A673 (cell line): ENCODE data around the gene PIK3R6. TPM values are rescaled to one million over a fixed set of nuclear protein-coding genes. Genes with fewer than 3 reads are reported as not detected.

Experiments used
- BruUV-seq: library from RNA; stranded (reverse); fragments of 400-500 nt; replicated peaks from 2 replicates; lab custom pipeline; 2021; lab: Mats Ljungman, UMichigan
- CTCF ChIA-PET: fragments of 300-600 bp; sonication (Branson Sonifier 250); formaldehyde crosslinking; loops from one replicate; lab custom pipeline; 2022; ENCODE audit warnings: antibody characterized with exemption; lab: Charles Lee
- POLR2A ChIA-PET: fragments of 300-600 bp; sonication (Branson Sonifier 250); formaldehyde crosslinking; loops from one replicate; lab custom pipeline; 2022; ENCODE audit warnings: antibody characterized with exemption; ENCODE audit not compliant: low non-redundant PET; lab: Charles Lee
- DNase-seq: peaks from one replicate; pipeline ENCODE4 v3.0.0-alpha.2; 2015; ENCODE audit warnings: low spot score
- H3K27ac ChIP-seq: fragments of 200-600 bp; sonication (generic); 2 replicates; pipeline ENCODE4 v1.5.1; 2016; ENCODE audit warnings: mixed run types, low read depth, mild to moderate bottlenecking, mixed read lengths, antibody characterized with exemption, low read length; ENCODE audit not compliant: poor library complexity, severe bottlenecking
- H3K27me3 ChIP-seq: fragments of 200-600 bp; sonication (generic); replicated peaks from 2 replicates; pipeline ENCODE4 v1.6.1; 2017; ENCODE audit warnings: mixed run types, low read depth, mild to moderate bottlenecking, mixed read lengths, antibody characterized with exemption, low read length; ENCODE audit not compliant: insufficient read depth, poor library complexity
- H3K36me3 ChIP-seq: fragments of 200-600 bp; sonication (generic); 2 replicates; pipeline ENCODE4 v1.6.1; 2016; ENCODE audit warnings: mixed run types, mild to moderate bottlenecking, mixed read lengths, antibody characterized with exemption, low read length; ENCODE audit not compliant: insufficient read depth, poor library complexity, severe bottlenecking
- H3K4me1 ChIP-seq: fragments of 200-600 bp; sonication (generic); 2 replicates; pipeline ENCODE4 v1.6.1; 2017; ENCODE audit warnings: mixed run types, mild to moderate bottlenecking, mixed read lengths, antibody characterized with exemption, low read length; ENCODE audit not compliant: insufficient read depth, poor library complexity, severe bottlenecking
- H3K4me3 ChIP-seq: fragments of 200-600 bp; sonication (generic); 2 replicates; pipeline ENCODE4 v1.5.1; 2016; ENCODE audit warnings: low read depth, mixed run types, mild to moderate bottlenecking, mixed read lengths, low read length; ENCODE audit not compliant: poor library complexity, severe bottlenecking
- H3K9me3 ChIP-seq: fragments of 200-600 bp; sonication (generic); 2 replicates; pipeline ENCODE4 v1.6.1; 2016; ENCODE audit warnings: mixed run types, low read depth, mild to moderate bottlenecking, mixed read lengths, antibody characterized with exemption, low read length; ENCODE audit not compliant: poor library complexity, severe bottlenecking
- CTCF ChIP-seq: fragments of 300-800, 200-600 bp; sonication (generic); conservative IDR thresholded peaks from 2 replicates; pipeline ENCODE4 v1.5.1; 2017; ENCODE audit warnings: low read depth, mild to moderate bottlenecking, antibody characterized with exemption, low read length, moderate library complexity, mixed read lengths
- EZH2 ChIP-seq: fragments of 200-600 bp; sonication (generic); IDR thresholded peaks from 2 replicates; pipeline ENCODE4 v1.6.1; 2017; ENCODE audit warnings: borderline replicate concordance, low read depth, mild to moderate bottlenecking, mixed read lengths, antibody characterized with exemption, low read length; ENCODE audit not compliant: poor library complexity, severe bottlenecking
- intact Hi-C: fragments of 100-400 bp; cut with micrococcal nuclease; formaldehyde crosslinking; loops from one replicate; pipeline ENCODE4 v1.10.0; 2022; ENCODE audit not compliant: unreplicated experiment
- total RNA-seq: library from RNA; stranded (reverse); gene quantifications from 2 replicates; pipeline ENCODE4 v1.2.3, GENCODE V29; 2021

PIK3R6 gene
- total RNA-seq, 1 experiment from 2014 or later = not detected

GRCh38 chr17:8868529-8868951 is 1.1 kb upstream of the PIK3R6 start:
- no peak for TF ChIP-seq CTCF
- no peak for TF ChIP-seq EZH2
- H3K4me3 ChIP-seq = no peak overlapping the region
- intact Hi-C loops = no loop called here
- H3K27me3 ChIP-seq = no peaks in the 10 kb centered on the region
- no peaks in the 10 kb centered on the region for H3K9me3 ChIP-seq
- H3K27ac ChIP-seq = no peak overlapping the region
- POLR2A ChIA-PET = no interaction called here
- no peak for DNase-seq
- no peaks in the 10 kb centered on the region for H3K4me1 ChIP-seq
- CTCF ChIA-PET = no interaction called here
- no peaks in the 10 kb centered on the region for H3K36me3 ChIP-seq
- BruUV-seq = no TSS peak

- Histone ChIP-seq H3K4me1 (no peaks in the 10 kb centered on the region), H3K36me3 (no peaks in the 10 kb centered on the region), H3K27me3 (no peaks in the 10 kb centered on the region), H3K27ac (no peak overlapping the region), H3K4me3 (no peak overlapping the region), H3K9me3 (no peaks in the 10 kb centered on the region)
- no peak for DNase-seq
- BruUV-seq = no TSS peak
- no peak for TF ChIP-seq EZH2
- TF ChIP-seq CTCF = no peak
- ChIA-PET POLR2A (no interaction called here), CTCF (no interaction called here)
- intact Hi-C loops = no loop called here
Observed at GRCh38 chr17:8868092-8868491, 618 bp upstream of the PIK3R6 start.

GRCh38 chr17:8865811-8866210 is 1.7 kb downstream of the PIK3R6 start:
- no peak for DNase-seq
- CTCF ChIA-PET = no interaction called here
- intact Hi-C loops = no loop called here
- Histone ChIP-seq H3K27ac (no peak overlapping the region), H3K36me3 (no peaks in the 10 kb centered on the region), H3K4me1 (no peaks in the 10 kb centered on the region), H3K4me3 (no peak overlapping the region), H3K9me3 (no peaks in the 10 kb centered on the region), H3K27me3 (no peaks in the 10 kb centered on the region)
- POLR2A ChIA-PET = interaction anchor here (0.5 to 0.6 kb wide), 3 partner anchors 385 to 1254 kb away, joined by 3 to 7 read pairs (median 4); no protein-coding TSS in a partner anchor
- TF ChIP-seq EZH2 = no peak
- no TSS peak for BruUV-seq

- BruUV-seq = no TSS peak
- Histone ChIP-seq H3K36me3 (no peaks in the 10 kb centered on the region), H3K9me3 (no peaks in the 10 kb centered on the region), H3K27ac (no peak overlapping the region), H3K4me3 (no peak overlapping the region), H3K27me3 (no peaks in the 10 kb centered on the region), H3K4me1 (no peaks in the 10 kb centered on the region)
- no peak for TF ChIP-seq EZH2
- TF ChIP-seq CTCF = no peak
- intact Hi-C loops = no loop called here
- ChIA-PET CTCF (interaction anchor here (0.6 kb wide), 1 partner anchor 74 kb away, joined by 4 read pairs; no protein-coding TSS in a partner anchor), POLR2A (interaction anchor here (0.5 to 0.6 kb wide), 3 partner anchors 385 to 1254 kb away, joined by 3 to 7 read pairs (median 4); no protein-coding TSS in a partner anchor)
- DNase-seq = no peak
Observed at GRCh38 chr17:8865385-8865784, 2.1 kb downstream of the PIK3R6 start.
